Tibial artery (tissue), 4 donors: ENCODE results near the gene GTF2F2.
A peak's percentile ranks its signal among the peaks of the same experiment; 100 is the strongest.
"Not testable (repeated sequence)": the region's sequence is repeated elsewhere in the genome, so short reads cannot be mapped to it uniquely, and the experiment has no call there.

Source experiments
- DNase-seq, 2 donors: peaks; one replicate each; pipeline ENCODE4 v3.0.0-alpha.2; 2019
- H3K27ac ChIP-seq, 2 donors: fragments of 200-600 bp; sonication (generic) in 1 of 2; 1 replicate in 1 of 2; 2 replicates in 1 of 2; pipeline ENCODE4 v1.5.1; 2018 to 2019; ENCODE audit warnings: mild to moderate bottlenecking in 1 of 2
- H3K27me3 ChIP-seq, 2 donors: fragments of 200-600 bp; sonication (generic) in 1 of 2; one replicate each; pipeline versions ENCODE4 v1.5.1 to v1.6.0; 2016 to 2019
- H3K36me3 ChIP-seq, 3 donors: fragments of 200-600 bp; sonication (generic) in 2 of 3; one replicate each; pipeline ENCODE4 v1.5.1; 2016 to 2019; ENCODE audit warnings: mild to moderate bottlenecking in 2 of 3
- H3K4me1 ChIP-seq, 4 donors: fragments of 200-600 bp; sonication (generic) in 2 of 4; 1 replicate in 3 of 4; 2 replicates in 1 of 4; pipeline ENCODE4 v1.5.1; 2016 to 2019
- H3K4me3 ChIP-seq, 2 donors: fragments of 200-600 bp; sonication (generic) in 1 of 2; 1 replicate in 1 of 2; 2 replicates in 1 of 2; pipeline ENCODE4 v1.5.1; 2018 to 2019; ENCODE audit warnings: mild to moderate bottlenecking in 2 of 2
- H3K9me3 ChIP-seq, 3 donors: fragments of 200-600 bp; sonication (generic) in 1 of 3; one replicate each; pipeline ENCODE4 v1.5.1; 2016 to 2019
- CTCF ChIP-seq, 2 experiments: fragments of 200-600 bp in 1 of 2; fragments of 450-650 bp in 1 of 2; IDR thresholded peaks; one replicate each; pipeline ENCODE4 v1.5.1; 2017 to 2019; ENCODE audit warnings: antibody characterized with exemption in 2 of 2, mild to moderate bottlenecking in 1 of 2, moderate library complexity in 1 of 2
- intact Hi-C: fragments of 100-400 bp; cut with DNase I; formaldehyde crosslinking; loops from one replicate; pipeline ENCODE4 v1.15.0; 2023; ENCODE audit warnings: low total_unique reads

GTF2F2 gene

GRCh38 chr13:45184693-45185092, 64.4 kb downstream of the GTF2F2 start:
- DNase-seq, result no peak
- Histone ChIP-seq H3K9me3 (no peaks in the 10 kb centered on the region), H3K27ac (no peak overlapping the region), H3K4me1 (no peaks in the 10 kb centered on the region), H3K27me3 (no peaks in the 10 kb centered on the region), H3K36me3 (peaks cover 0 to 4% (median 0%) of the 10 kb centered on the region in 3 donors), H3K4me3 (no peak overlapping the region)
- intact Hi-C loops, result no loop called here
- no peak for TF ChIP-seq CTCF (IDR thresholded peaks at IDR 0.05)

- no peaks in the 10 kb centered on the region for H3K4me1 ChIP-seq
- intact Hi-C loops, result no loop called here
Measured at GRCh38 chr13:45185286-45185685, 65.0 kb downstream of the GTF2F2 start.

DNA sequence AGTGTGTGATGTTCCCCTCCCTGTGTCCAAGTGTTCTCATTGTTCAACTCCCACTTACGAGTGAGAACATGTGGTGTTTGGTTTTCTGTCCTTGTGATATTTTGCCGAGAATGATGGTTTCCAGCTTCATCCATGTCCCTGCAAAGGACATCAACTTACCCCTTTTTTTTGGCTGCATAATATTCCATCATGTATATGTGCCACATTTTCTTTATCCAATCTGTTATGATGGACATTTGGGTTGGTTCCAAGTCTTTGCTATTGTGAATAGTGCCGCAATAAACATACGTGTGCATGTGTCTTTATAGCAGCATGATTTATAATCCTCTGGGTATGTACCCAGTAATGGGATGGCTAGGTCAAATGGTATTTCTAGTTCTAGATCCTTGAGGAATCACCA, 68.8 kb downstream of the GTF2F2 start:
- H3K4me3 ChIP-seq, H3K27ac ChIP-seq, intact Hi-C loops, DNase-seq, H3K36me3 ChIP-seq, H3K9me3 ChIP-seq, H3K27me3 ChIP-seq, H3K4me1 ChIP-seq: not testable (repeated sequence)

More at GRCh38 chr13:45185286-45185685, 65.0 kb downstream of the GTF2F2 start:
- no peak for TF ChIP-seq CTCF (IDR thresholded peaks at IDR 0.05)
- Histone ChIP-seq H3K9me3 (no peaks in the 10 kb centered on the region), H3K27me3 (no peaks in the 10 kb centered on the region), H3K4me3 (no peak overlapping the region), H3K36me3 (peaks cover 0 to 4% (median 0%) of the 10 kb centered on the region in 3 donors), H3K27ac (no peak overlapping the region)
- DNase-seq, result no peak

DNA sequence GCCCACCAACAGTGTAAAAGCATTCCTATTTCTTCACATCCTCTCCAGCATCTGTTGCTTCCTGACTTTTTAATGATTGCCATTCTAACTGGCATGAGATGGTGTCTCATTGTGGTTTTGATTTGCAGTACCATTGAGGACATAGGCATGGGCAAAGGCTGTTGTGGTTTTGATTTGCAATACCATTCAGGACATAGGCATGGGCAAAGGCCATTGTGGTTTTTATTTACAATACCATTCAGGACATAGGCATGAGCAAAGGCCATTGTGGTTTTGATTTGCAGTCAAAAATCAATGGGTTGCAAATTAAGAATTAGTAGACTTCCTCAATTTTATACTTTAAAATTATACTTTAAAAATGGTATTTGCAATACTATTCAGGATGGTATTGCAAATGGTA, 69.2 kb downstream of the GTF2F2 start:
- intact Hi-C loops, H3K4me1 ChIP-seq: not testable (repeated sequence)

DNA sequence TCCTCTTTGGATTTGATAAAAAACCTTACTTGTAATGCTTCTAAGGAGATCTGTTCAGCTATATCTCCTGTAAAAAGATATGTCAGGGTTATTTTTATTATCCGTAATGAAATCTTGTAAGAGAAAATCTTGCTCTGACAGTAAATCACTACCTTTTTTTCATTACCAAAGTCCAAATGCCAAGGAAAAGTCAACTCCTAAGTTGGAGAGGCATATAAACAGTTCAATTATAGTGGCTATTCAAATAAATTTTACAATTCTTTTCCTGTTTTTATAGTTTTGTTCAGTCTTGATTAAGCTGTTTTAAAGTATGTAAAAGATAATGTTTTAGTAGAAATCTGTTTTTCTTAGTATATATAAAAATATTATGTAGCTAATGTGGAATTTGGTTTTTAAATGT, 71.6 kb downstream of the GTF2F2 start:
- no peak for TF ChIP-seq CTCF (IDR thresholded peaks at IDR 0.05)
- Histone ChIP-seq H3K9me3 (no peaks in the 10 kb centered on the region), H3K27ac (no peak overlapping the region), H3K4me3 (no peak overlapping the region), H3K36me3 (no peaks in the 10 kb centered on the region), H3K4me1 (peaks cover 0 to 18% (median 1%) of the 10 kb centered on the region in 4 donors), H3K27me3 (no peaks in the 10 kb centered on the region)
- no peak for DNase-seq
- intact Hi-C loops, result no loop called here

More for the DNA sequence above, 69.2 kb downstream of the GTF2F2 start:
- H3K4me3 ChIP-seq, H3K27me3 ChIP-seq, H3K9me3 ChIP-seq, DNase-seq, H3K36me3 ChIP-seq, H3K27ac ChIP-seq: not testable (repeated sequence)

DNA sequence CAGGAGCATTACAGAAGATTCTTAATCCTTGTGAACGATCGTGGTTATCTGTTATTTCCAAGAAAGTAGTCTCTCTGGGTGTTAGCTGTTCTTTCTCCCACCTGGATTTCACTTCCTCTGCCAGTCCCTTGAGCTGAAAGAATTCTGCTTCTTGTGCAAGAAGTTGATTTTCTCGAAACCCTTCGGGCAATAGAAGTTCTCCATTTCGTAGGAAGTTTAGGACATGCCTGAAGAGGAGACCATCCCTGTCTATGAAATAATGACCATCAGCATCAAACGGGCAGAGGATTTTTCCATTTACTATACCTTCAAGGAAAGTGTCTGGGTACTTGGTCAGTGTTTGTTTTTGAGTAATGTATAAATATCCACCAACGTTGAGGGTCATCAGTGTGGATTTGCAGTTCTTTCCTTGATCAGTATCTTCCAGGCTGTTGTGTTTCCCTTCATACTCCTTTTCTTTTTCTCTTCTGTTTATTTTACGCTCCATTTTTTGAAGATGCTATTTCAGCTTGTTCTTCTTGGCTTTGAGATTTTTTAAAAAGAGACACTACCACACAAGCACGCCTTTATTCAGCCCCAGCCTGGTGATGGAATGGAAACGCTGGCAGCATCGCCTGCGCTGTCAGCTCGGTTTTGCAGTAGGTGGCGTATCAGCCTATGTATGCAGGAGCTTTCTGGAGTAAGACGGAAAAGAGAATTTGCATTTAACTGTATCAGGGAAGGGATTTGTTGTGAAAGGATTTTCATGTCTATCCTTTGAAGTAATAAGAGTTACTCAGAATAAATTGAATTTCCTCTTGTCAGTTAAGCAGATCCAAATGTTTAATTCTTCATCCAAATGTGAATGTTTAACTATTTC, 74.0 kb downstream of the GTF2F2 start:
- Histone ChIP-seq H3K36me3 (no peaks in the 10 kb centered on the region), H3K4me3 (no peak overlapping the region), H3K4me1 (peaks cover 0 to 19% (median 1%) of the 10 kb centered on the region in 4 donors), H3K9me3 (no peaks in the 10 kb centered on the region), H3K27me3 (no peaks in the 10 kb centered on the region), H3K27ac (no peak overlapping the region)
- intact Hi-C loops, result no loop called here
- peak in 1 of 2 donors; percentile 67 for DNase-seq
- peak in 1 of 2 experiments; percentile 27 for TF ChIP-seq CTCF (IDR thresholded peaks at IDR 0.05)
